ENCODE measurements around the gene TNRC6B.

The TNRC6B gene

GRCh38 chr22:40243891-40244290, 66.2 kb downstream of the TNRC6B start:
- DNase-seq: no peak

DNA sequence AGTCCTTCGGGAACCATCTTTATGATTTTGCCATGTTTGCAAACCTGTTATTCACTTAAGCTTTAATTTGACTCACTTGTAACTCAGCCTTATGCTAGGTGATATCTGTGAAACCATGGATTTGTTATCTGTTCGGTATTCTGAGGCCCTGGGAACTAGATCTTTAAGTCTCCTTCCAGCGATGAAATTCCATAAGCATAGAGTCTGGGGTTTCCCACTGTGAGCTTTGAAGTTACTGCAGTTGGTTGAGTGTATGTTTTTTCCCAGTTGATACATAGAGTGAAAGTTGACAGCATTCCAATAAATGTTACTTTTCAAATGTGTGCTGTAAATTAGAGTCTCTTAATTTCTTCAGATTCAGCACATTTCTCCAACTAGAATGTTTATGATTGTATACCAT, 66.9 kb downstream of the TNRC6B start:
- DNase-seq: no peak

DNA sequence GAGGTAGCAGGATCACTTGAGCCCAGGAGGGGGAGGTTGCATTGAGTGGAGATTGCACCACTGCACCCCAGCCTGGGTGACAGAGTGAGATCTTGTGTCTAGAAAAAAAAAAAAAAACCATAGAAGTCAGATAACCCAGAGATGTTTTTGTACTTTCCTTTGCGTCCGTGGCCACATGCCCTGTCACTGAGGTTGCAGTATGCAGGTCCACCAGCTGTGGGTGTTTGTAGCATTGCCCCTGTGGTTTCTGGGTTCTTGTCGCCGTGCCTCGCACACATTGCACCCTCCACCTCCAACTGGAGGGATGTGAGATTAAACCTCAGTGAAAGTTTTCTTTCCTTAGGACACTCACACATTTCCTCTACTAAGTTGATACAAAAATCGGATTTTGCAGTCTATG, 70.3 kb downstream of the TNRC6B start:
- peak in 1 of 2 donors; percentile 28 for DNase-seq

GRCh38 chr22:40249286-40249685, 71.6 kb downstream of the TNRC6B start:
- DNase-seq: no peak

GRCh38 chr22:40250608-40251007, 72.9 kb downstream of the TNRC6B start:
- DNase-seq: no peak

- no peak for DNase-seq
Measured at GRCh38 chr22:40251106-40251505, 73.4 kb downstream of the TNRC6B start.

DNA sequence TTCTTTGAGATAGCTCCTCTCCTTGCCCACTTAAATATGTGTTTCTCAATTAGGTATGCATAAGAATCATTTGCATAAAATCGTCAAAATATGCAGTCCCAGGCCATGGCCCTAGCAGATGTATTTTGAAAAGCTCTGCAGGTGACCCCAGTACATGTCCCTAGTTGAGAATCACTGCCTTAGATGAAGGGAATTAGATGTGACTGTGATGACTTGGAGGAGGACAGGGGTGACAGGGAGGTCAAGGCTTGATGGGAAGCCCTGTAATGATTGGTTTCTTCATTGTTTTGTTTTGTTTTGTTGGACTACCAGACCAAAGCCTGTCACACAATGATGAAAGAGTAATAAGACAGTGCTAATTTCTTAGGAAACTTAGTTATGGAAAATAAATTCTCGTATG, 74.4 kb downstream of the TNRC6B start:
- no peak for DNase-seq

GRCh38 chr22:40256516-40256915, 78.8 kb downstream of the TNRC6B start:
- no peak for DNase-seq

- no peak for DNase-seq
Measured at GRCh38 chr22:40258017-40258416, 80.3 kb downstream of the TNRC6B start.

DNA sequence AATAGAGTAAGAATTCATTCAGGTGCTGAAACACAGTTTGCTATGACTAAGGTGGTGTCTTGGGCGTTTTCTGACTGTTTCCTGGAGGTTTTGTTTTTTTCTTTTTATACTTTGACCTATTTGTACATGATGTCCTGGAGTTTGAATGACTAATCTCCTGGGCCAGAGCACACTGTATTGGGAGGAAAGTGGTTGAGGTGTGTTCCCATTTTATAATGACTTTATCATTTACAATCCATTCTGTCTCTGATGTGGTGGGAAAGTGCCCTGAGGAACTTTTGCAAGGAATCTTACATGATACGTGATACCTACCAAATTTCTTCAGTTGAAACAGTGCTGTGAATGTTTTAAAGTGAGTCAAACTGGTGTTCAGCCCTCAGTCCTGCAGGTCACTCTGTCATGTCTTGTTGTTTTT, 80.8 kb downstream of the TNRC6B start:
- DNase-seq: no peak

- DNase-seq: no peak
Measured at GRCh38 chr22:40261783-40262182, 84.1 kb downstream of the TNRC6B start.

GRCh38 chr22:40263191-40263590, 85.5 kb downstream of the TNRC6B start:
- no peak for DNase-seq

DNA sequence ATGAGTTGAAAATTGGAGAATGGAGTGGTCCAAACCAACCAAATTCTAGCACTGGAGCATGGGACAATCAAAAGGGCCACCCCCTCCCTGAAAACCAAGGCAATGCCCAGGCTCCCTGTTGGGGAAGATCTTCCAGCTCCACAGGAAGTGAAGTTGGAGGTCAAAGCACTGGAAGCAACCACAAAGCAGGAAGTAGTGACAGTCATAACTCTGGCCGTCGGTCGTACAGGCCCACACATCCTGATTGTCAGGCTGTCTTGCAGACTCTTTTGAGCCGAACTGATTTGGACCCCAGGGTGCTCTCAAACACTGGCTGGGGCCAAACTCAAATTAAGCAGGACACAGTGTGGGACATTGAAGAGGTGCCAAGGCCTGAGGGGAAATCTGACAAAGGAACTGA, 88.1 kb downstream of the TNRC6B start:
- DNase-seq: no peak

GRCh38 chr22:40270031-40270430, 92.3 kb downstream of the TNRC6B start:
- no peak for DNase-seq

- no peak for DNase-seq
Measured at GRCh38 chr22:40270748-40271373, 93.1 kb downstream of the TNRC6B start.

DNA sequence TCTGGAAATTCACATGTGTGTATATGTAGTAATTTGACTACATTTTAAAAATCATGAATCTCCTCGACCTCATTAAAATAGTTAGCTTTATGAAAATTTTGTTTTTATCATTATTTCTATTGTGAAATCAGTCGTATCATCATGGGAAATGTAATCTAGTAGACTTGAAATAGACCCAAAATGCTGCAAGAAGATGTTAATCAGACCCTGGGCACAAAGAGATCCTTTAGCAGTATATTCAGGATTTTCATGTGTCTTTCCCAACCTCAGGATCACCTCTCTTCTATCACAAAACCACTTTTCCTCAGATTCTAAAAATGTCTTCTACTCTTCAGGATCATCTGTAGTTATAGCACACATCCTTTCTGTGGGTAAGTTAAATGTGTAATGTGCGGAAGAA, 93.7 kb downstream of the TNRC6B start:
- DNase-seq: no peak

DNA sequence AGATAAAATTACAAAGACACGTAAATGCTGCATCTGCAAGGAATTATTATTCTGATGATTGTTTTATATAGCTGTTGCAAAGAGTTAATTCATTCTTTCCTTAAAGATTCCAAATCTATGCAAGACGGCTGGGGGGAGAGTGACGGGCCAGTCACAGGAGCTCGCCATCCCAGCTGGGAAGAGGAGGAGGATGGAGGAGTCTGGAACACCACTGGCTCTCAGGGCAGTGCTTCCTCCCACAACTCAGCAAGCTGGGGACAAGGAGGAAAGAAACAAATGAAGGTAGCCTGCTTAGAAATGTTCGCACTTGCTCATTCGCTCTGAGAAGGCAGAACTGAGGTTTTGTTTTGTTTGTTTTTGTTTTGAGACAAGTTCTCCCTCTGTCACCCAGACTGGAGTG, 95.6 kb downstream of the TNRC6B start:
- no peak for DNase-seq

DNA sequence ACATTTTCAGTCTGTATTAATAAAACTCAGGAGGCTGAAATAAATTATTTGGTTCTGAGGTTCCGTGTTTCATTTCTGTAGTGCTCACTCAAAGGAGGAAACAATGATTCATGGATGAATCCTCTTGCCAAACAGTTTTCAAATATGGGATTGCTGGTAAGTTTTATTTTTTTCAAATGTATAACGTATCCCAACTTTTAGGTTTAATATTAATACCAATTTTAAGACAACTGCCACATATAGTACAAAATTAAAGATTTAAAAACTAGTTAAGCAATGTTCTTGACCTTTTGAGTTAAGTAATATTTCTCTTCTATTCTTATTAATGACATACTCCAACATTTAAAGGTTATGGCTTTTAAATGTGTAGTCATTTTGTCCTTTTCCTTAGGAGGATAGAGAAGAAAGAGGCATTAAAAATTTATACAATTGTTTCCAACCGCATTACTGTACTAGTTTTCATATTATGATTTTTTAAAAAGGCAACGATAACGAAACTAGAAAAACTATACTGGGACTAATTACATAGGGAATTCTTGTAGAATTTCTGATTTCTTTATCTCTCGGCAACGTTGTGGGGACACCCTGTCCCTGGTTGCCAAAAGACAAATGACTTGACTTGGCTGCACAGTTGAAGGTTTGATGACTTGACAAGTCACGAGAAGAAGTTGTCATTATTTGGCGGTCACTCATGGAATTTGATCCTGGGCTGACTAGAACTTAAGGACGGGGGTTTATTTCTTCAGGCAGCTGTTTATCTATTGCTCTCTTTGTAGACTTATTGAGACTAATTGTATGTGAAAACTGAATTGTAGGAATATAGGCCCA, 99.5 kb downstream of the TNRC6B start:
- no peak for DNase-seq

DNA sequence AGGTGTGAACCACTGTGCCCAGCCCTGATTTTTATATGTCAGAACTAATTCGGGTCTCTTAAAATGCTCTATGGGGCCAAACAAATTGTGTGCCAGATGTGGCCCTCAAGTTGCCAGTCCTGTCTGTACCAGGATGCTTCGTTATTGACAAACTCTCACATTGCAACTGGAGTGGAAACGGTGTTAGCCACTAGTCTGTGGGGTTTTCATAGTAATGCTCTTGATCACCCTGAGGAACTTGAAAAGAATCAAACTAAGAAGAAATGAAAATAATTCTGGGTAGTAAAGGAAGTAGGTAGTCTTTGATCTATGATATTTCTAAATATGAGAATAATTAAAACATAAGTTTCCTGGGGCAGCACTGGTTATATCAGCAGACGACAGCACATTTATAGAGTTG, 101.3 kb downstream of the TNRC6B start:
- no peak for DNase-seq

GRCh38 chr22:40281717-40282116, 104.0 kb downstream of the TNRC6B start:
- DNase-seq: no peak

GRCh38 chr22:40285513-40285912, 107.8 kb downstream of the TNRC6B start:
- no peak for DNase-seq

- DNase-seq: peak; percentile 40 to 43
Measured at GRCh38 chr22:40289991-40290459, 112.3 kb downstream of the TNRC6B start.

GRCh38 chr22:40290516-40290915, 112.8 kb downstream of the TNRC6B start:
- no peak for DNase-seq

GRCh38 chr22:40294696-40295095, 117.0 kb downstream of the TNRC6B start:
- DNase-seq: no peak

GRCh38 chr22:40300316-40300715, 122.6 kb downstream of the TNRC6B start:
- no peak for DNase-seq

Data from stimulated activated CD4-positive, alpha-beta T cell treated with anti-CD3 and anti-CD28 coated beads, Interleukin-2, amount 100 ng/mL, for 48 hours (primary cell).